ENCODE data around the gene ADPRH. TPM values are rescaled to one million over a fixed set of nuclear protein-coding genes. Genes with fewer than 3 reads are reported as not detected.

Gene ADPRH
- polyA plus RNA-seq, 3 donors, result 10.6 to 37.8 (median 31.5) TPM

- Mint-ChIP-seq H3K27ac (peak overlapping the region; percentile 31 to 97 (median 96)), H3K4me1 (peaks cover 32% of the 10 kb centered on the region), H3K4me3 (no peak overlapping the region), H3K36me3 (no peaks in the 10 kb centered on the region), H3K27me3 (ENCODE audit: low read depth in 3 of 3) (peaks cover 0 to 3% (median 0%) of the 10 kb centered on the region in 3 donors), H3K9me3 (no peaks in the 10 kb centered on the region)
- DNase-seq, result no peak
- WGBS (ENCODE audit: insufficient coverage), result 100% methylated on average over 4 of the region's 4 CpGs
- H3K36me3 ChIP-seq (replicated peaks in 1 of 2; ENCODE audit: control insufficient read depth in 1 of 2, insufficient read depth in 2 of 2, low read length in 2 of 2), result no peaks in the 10 kb centered on the region
- no peak overlapping the region for H3K4me2 ChIP-seq (replicated peaks; ENCODE audit: extremely low read depth, low read length, poor library complexity, severe bottlenecking)
- H3K9ac ChIP-seq (ENCODE audit: insufficient read depth, low read length, poor library complexity, severe bottlenecking), result no peak overlapping the region
- no peak for TF ChIP-seq CTCF (IDR thresholded peaks at IDR 0.05)
- peak overlapping the region in 1 of 2 donors; percentile 83 for H3K27ac ChIP-seq (ENCODE audit: low read depth in 1 of 2, low read length in 2 of 2)
- no peak overlapping the region for H2AFZ ChIP-seq (ENCODE audit: insufficient read depth, low read depth, low read length, poor library complexity, severe bottlenecking)
- no peaks in the 10 kb centered on the region for H3K9me3 ChIP-seq (replicated peaks in 1 of 2; ENCODE audit: control insufficient read depth in 1 of 2, insufficient read depth in 1 of 2, low read length in 2 of 2)
- no peak overlapping the region for H3K4me3 ChIP-seq (replicated peaks in 1 of 3; ENCODE audit: low read depth in 2 of 3, low read length in 3 of 3)
- H3K27me3 ChIP-seq (ENCODE audit: control insufficient read depth in 2 of 2, insufficient read depth in 2 of 2, low read length in 2 of 2), result no peaks in the 10 kb centered on the region
- H4K20me1 ChIP-seq (ENCODE audit: insufficient read depth, low read length), result no peaks in the 10 kb centered on the region
- H3K4me1 ChIP-seq (ENCODE audit: control insufficient read depth in 1 of 2, insufficient read depth in 2 of 2, low read length in 2 of 2), result peaks cover 30 to 31% of the 10 kb centered on the region in 2 donors
- no peaks in the 10 kb centered on the region for H3K79me2 ChIP-seq (ENCODE audit: insufficient read depth, low read length)
- intact Hi-C loops (cut with micrococcal nuclease), result no loop called here
Measured at GRCh38 chr3:119569156-119569555, 10.1 kb upstream of the ADPRH start.

DNA sequence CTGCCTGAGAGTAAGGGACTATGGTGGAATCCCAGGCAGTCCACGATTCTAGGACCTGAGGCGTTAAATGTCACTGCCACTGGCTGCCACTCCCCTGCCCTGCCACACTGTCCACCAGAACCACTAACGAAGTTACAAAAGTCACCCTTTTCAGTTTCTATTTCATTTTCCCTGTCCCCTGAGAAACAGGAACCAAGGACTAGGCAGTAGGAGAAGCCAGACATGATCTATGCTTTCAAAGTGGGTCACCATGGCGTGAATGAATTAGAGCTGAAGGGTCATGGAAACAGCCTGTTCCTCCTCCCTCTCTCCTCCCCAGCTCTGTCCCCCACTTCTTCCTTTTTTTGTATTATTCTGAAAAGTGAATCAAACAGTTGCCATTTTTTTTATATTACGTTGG lies 9.1 kb upstream of the ADPRH start:
- Histone ChIP-seq H3K4me2 (replicated peaks; ENCODE audit: extremely low read depth, low read length, poor library complexity, severe bottlenecking) (peak overlapping the region; percentile 37), H3K9me3 (replicated peaks in 1 of 2; ENCODE audit: control insufficient read depth in 1 of 2, insufficient read depth in 1 of 2, low read length in 2 of 2) (no peaks in the 10 kb centered on the region), H3K4me3 (replicated peaks in 1 of 3; ENCODE audit: low read depth in 2 of 3, low read length in 3 of 3) (peak overlapping the region in 1 of 3 experiments; percentile 31), H3K79me2 (ENCODE audit: insufficient read depth, low read length) (no peaks in the 10 kb centered on the region), H3K9ac (ENCODE audit: insufficient read depth, low read length, poor library complexity, severe bottlenecking) (peak overlapping the region; percentile 44), H3K27ac (ENCODE audit: low read depth in 1 of 2, low read length in 2 of 2) (peak overlapping the region; percentile 83 to 88), H4K20me1 (ENCODE audit: insufficient read depth, low read length) (no peaks in the 10 kb centered on the region), H3K36me3 (replicated peaks in 1 of 2; ENCODE audit: control insufficient read depth in 1 of 2, insufficient read depth in 2 of 2, low read length in 2 of 2) (no peaks in the 10 kb centered on the region), H3K27me3 (ENCODE audit: control insufficient read depth in 2 of 2, insufficient read depth in 2 of 2, low read length in 2 of 2) (no peaks in the 10 kb centered on the region), H3K4me1 (ENCODE audit: control insufficient read depth in 1 of 2, insufficient read depth in 2 of 2, low read length in 2 of 2) (peaks cover 30 to 31% of the 10 kb centered on the region in 2 donors), H2AFZ (ENCODE audit: insufficient read depth, low read depth, low read length, poor library complexity, severe bottlenecking) (peak overlapping the region; percentile 30)
- peak overlapping the region; percentile 20 to 75 for H3K4me3 Mint-ChIP-seq
- H3K4me1 Mint-ChIP-seq, result peaks cover 30% of the 10 kb centered on the region
- no peaks in the 10 kb centered on the region for H3K9me3 Mint-ChIP-seq
- peak overlapping the region; percentile 94 to 97 (median 97) for H3K27ac Mint-ChIP-seq
- intact Hi-C loops (cut with micrococcal nuclease), result no loop called here
- TF ChIP-seq CTCF (IDR thresholded peaks at IDR 0.05), result no peak
- WGBS (ENCODE audit: insufficient coverage), result no CpG with 5 or more reads among the region's 5 CpGs
- H3K27me3 Mint-ChIP-seq (ENCODE audit: low read depth in 3 of 3), result peaks cover 0 to 3% (median 0%) of the 10 kb centered on the region in 3 donors
- H3K36me3 Mint-ChIP-seq, result no peaks in the 10 kb centered on the region
- peak; percentile 92 to 94 (median 94) for DNase-seq

Measured in CD14-positive monocyte (primary cell).